Esophagus muscularis mucosa (tissue), 4 donors: Measurements from ENCODE around the gene C13orf46.

ENCODE experiments used
- CTCF ChIP-seq, 3 experiments: fragments of 200-600 bp in 2 of 3; fragments of 450-650 bp in 1 of 3; sonication (generic) in 2 of 3; IDR thresholded peaks; one replicate each; pipeline ENCODE4 v1.5.1; 2017 to 2019; ENCODE audit warnings: antibody characterized with exemption in 3 of 3, mild to moderate bottlenecking in 2 of 3, moderate library complexity in 1 of 3
- EP300 ChIP-seq: sonication (generic); formaldehyde crosslinking; IDR thresholded peaks from one replicate; pipeline ENCODE4 v1.6.1; 2017; ENCODE audit warnings: antibody characterized with exemption
- POLR2A ChIP-seq: fragments of 450-650 bp; IDR thresholded peaks from one replicate; pipeline ENCODE4 v1.6.1; 2017; ENCODE audit warnings: antibody characterized with exemption, moderate library complexity, mild to moderate bottlenecking, low read depth
- POLR2AphosphoS5 ChIP-seq, 2 donors: sonication (generic); formaldehyde crosslinking; IDR thresholded peaks; one replicate each; pipeline ENCODE4 v1.6.1; 2017; ENCODE audit warnings: antibody characterized with exemption in 2 of 2

- TF ChIP-seq CTCF (IDR thresholded peaks at IDR 0.05) (no peak), EP300 (no peak), POLR2A (no peak), POLR2AphosphoS5 (IDR thresholded peaks at IDR 0.05) (no peak)
These were observed 31.4 kb upstream of the C13orf46 start for GRCh38 chr13:114005206-114005724.
